ENCODE data around the gene NCF2. TPM values are rescaled to one million over a fixed set of nuclear protein-coding genes. Genes with fewer than 3 reads are reported as not detected.
A peak's percentile ranks its signal among the peaks of the same experiment; 100 is the strongest.

NCF2 gene
- total RNA-seq, 4 donors from 2014 or later, result 5.2 to 26.0 (median 9.5) TPM

- Histone ChIP-seq H3K4me3 (no peak overlapping the region), H3K4me1 (peaks cover 5 to 18% (median 13%) of the 10 kb centered on the region in 4 donors), H3K36me3 (no peaks in the 10 kb centered on the region), H3K9me3 (no peaks in the 10 kb centered on the region), H3K27me3 (no peaks in the 10 kb centered on the region), H3K27ac (replicated peaks in 1 of 4) (no peak overlapping the region)
- 98% methylated on average over 3 of the region's 3 CpGs for WGBS
- no peak for DNase-seq (ENCODE audit: extremely low spot score)
- no peak for TF ChIP-seq EP300 (IDR thresholded peaks at IDR 0.05)
- TF ChIP-seq POLR2AphosphoS5 (IDR thresholded peaks at IDR 0.05), result no peak
- no peak for TF ChIP-seq POLR2A (IDR thresholded peaks at IDR 0.05; ENCODE audit: low read depth)
- no peak for TF ChIP-seq CTCF (IDR thresholded peaks at IDR 0.05)
- intact Hi-C loops (cut with DNase I), result no loop called here
Measured at GRCh38 chr1:183569801-183570200, 20.5 kb downstream of the NCF2 start.

- DNase-seq (ENCODE audit: extremely low spot score), result no peak
- peak overlapping the region in 1 of 4 donors; percentile 34 for H3K27ac ChIP-seq (replicated peaks in 1 of 4)
- intact Hi-C loops (cut with DNase I), result no loop called here
Measured at GRCh38 chr1:183569141-183569540, 21.1 kb downstream of the NCF2 start.

GRCh38 chr1:183568176-183569021 lies 21.9 kb downstream of the NCF2 start:
- H3K27ac ChIP-seq (replicated peaks in 1 of 4), result peak overlapping the region in 1 of 4 donors; percentile 34
- no peak for DNase-seq (ENCODE audit: extremely low spot score)

More at GRCh38 chr1:183569141-183569540, 21.1 kb downstream of the NCF2 start:
- Histone ChIP-seq H3K36me3 (no peaks in the 10 kb centered on the region), H3K9me3 (no peaks in the 10 kb centered on the region), H3K4me3 (no peak overlapping the region), H3K4me1 (peaks cover 5 to 18% (median 10%) of the 10 kb centered on the region in 4 donors), H3K27me3 (no peaks in the 10 kb centered on the region)
- TF ChIP-seq CTCF (IDR thresholded peaks at IDR 0.05) (no peak), POLR2A (IDR thresholded peaks at IDR 0.05; ENCODE audit: low read depth) (no peak), EP300 (IDR thresholded peaks at IDR 0.05) (no peak), POLR2AphosphoS5 (IDR thresholded peaks at IDR 0.05) (no peak)
- 68% methylated on average over 4 of the region's 4 CpGs for WGBS

GRCh38 chr1:183567584-183567983 lies 22.7 kb downstream of the NCF2 start:
- intact Hi-C loops (cut with DNase I), result no loop called here
- TF ChIP-seq POLR2AphosphoS5 (IDR thresholded peaks at IDR 0.05) (no peak), CTCF (IDR thresholded peaks at IDR 0.05) (no peak), POLR2A (IDR thresholded peaks at IDR 0.05; ENCODE audit: low read depth) (no peak), EP300 (IDR thresholded peaks at IDR 0.05) (no peak)
- no peaks in the 10 kb centered on the region for H3K9me3 ChIP-seq
- no peak overlapping the region for H3K4me3 ChIP-seq
- DNase-seq (ENCODE audit: extremely low spot score), result no peak
- H3K27ac ChIP-seq (replicated peaks in 1 of 4), result no peak overlapping the region
- no peaks in the 10 kb centered on the region for H3K27me3 ChIP-seq
- H3K4me1 ChIP-seq, result peaks cover 5 to 18% (median 10%) of the 10 kb centered on the region in 4 donors
- WGBS, result 61% methylated on average over 5 of the region's 5 CpGs
- H3K36me3 ChIP-seq, result no peaks in the 10 kb centered on the region

More at GRCh38 chr1:183568176-183569021, 21.9 kb downstream of the NCF2 start:
- no peaks in the 10 kb centered on the region for H3K36me3 ChIP-seq
- H3K27me3 ChIP-seq, result no peaks in the 10 kb centered on the region
- peaks cover 5 to 18% (median 10%) of the 10 kb centered on the region in 4 donors for H3K4me1 ChIP-seq
- no peaks in the 10 kb centered on the region for H3K9me3 ChIP-seq
- intact Hi-C loops (cut with DNase I), result no loop called here
- H3K4me3 ChIP-seq, result no peak overlapping the region
- TF ChIP-seq POLR2A (IDR thresholded peaks at IDR 0.05; ENCODE audit: low read depth), result no peak
- no peak for TF ChIP-seq CTCF (IDR thresholded peaks at IDR 0.05)
- TF ChIP-seq POLR2AphosphoS5 (IDR thresholded peaks at IDR 0.05), result no peak
- no peak for TF ChIP-seq EP300 (IDR thresholded peaks at IDR 0.05)
- WGBS, result 80% methylated on average over 11 of the region's 12 CpGs

Data from esophagus muscularis mucosa (tissue), 4 donors.